AG20443 (cell line): ENCODE measurements around the gene TCF4.

Experiments
- DNase-seq: peaks from one replicate; pipeline ENCODE4 v3.0.0; 2012; ENCODE audit warnings: low spot score, mixed read lengths

Gene TCF4

GRCh38 chr18:55503167-55503820 is 84.7 kb downstream of the TCF4 start:
- no peak for DNase-seq

DNA sequence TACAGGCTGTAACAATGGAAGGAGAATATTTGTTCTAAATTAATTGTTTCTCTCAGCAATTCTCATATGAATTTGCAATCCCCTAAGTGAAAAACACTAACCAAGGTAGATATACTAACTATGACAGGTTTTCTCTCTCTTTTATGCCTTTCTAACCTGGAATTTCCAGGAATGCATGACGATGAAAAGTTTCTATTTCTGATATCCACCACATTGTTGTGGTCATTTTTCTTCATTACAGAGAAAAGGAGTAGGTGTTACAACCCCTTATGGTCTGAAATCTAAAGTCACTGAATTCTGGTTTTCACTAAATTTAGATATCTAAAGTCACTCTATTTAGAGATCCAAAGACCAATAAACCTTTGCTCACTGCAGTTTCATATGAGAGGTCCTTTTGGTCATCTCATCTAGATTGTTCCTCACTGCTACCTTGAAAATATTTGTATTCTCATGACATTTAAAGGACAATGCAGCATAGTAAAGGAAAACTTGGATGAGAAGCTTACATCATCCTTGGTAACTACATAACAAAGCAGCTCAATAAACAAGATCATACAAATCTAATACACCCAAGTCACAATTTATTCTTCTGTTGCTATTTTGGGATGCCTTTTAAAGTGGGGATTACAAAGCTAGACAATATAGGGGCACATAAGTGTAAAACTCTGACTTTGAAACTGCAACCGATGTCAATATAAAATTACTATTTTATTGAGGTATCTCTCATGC is 85.8 kb downstream of the TCF4 start:
- DNase-seq: no peak

DNA sequence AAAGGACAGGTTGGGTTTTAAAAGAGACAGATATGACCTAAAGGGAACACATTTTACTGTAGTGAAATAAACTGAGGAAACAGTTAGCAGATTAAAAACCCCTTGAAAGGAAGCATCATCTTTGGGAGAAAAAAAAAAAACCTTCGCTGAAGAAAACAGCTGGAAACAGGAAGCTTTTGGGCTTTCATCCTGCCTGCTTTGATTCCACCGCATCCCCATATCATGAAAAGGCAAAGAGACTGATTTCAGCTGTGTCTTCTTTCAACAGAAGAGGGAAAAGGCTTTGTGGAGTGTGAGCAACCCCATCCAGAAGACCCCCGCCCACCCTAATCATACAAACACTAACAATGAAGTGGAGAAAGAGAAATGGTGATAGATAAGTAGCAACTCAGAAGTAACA is 86.4 kb downstream of the TCF4 start:
- DNase-seq: no peak

- peak; percentile 58 for DNase-seq
Observed at GRCh38 chr18:55500316-55501086, 87.5 kb downstream of the TCF4 start.

GRCh38 chr18:55499526-55499925 is 88.5 kb downstream of the TCF4 start:
- DNase-seq: no peak

DNA sequence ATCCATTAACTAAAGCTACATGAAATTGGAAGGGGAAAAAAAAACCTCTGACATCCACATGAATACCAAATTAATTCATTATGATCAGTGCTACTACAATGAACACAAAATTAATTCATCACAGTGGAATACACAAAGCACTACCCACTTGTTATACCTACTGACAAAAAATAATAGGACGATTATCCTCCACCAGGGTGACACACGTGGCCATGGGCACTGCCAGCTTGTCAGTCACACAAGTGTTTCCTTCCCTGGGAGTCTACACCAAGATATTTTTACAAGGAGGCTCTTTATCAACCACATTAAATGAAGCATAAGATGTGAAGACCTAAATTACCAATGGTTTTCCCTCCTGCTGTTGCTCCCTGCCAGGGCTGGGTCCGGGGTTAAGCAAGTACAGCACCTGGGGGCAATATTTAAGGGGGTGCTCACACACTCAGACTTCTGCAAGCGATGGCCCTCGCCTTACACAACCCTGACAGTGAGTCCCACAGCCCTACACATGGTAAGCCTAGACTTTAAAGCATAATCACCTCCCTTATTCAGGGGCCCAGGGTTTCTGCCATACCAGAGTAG is 90.1 kb downstream of the TCF4 start:
- no peak for DNase-seq

- no peak for DNase-seq
Observed at GRCh38 chr18:55494899-55495298, 93.1 kb downstream of the TCF4 start.

- no peak for DNase-seq
Observed at GRCh38 chr18:55494441-55494840, 93.6 kb downstream of the TCF4 start.

- DNase-seq: no peak
Observed at GRCh38 chr18:55491616-55492015, 96.4 kb downstream of the TCF4 start.

- DNase-seq: no peak
Observed at GRCh38 chr18:55489034-55489986, 98.7 kb downstream of the TCF4 start.

DNA sequence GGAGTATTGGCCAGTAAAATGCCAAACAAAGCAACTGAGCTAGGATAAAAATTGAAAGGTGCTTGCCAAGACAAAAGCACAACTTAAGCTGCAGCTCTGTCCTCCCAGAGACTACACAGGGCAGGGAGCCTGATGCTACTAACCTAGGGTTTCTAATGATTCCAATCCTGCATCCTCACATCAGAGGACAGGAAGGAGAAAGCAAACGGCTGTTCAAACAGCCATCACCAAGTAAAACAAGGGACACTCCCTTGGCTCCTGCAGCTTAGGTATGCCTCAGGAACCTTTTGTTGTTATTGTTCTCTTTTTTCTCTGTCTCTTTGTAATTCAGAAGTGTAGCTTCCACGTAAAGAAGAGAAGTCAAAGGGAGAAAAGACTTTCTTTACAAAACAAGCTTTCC is 99.5 kb downstream of the TCF4 start:
- DNase-seq: no peak

DNA sequence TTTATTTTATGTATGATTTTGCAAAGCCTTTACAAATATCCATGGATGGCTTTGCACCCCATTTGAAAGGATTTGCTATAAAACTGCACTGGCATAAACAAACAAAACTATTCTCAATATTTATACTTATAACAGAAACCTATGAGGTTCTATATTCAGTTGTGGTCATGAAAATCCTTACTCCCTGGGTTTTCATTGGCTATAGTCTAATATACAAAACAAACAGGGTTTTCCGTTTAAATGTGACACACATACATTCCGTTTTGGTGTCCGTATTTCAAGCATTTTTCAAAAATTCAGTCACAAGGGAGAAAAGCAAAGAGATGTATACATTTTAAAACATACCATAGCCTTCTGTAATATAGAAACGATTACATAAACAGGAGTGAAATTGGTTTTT is 100.0 kb downstream of the TCF4 start:
- no peak for DNase-seq

GRCh38 chr18:55486936-55487335 is 101.1 kb downstream of the TCF4 start:
- no peak for DNase-seq

GRCh38 chr18:55485666-55486065 is 102.3 kb downstream of the TCF4 start:
- peak; percentile 56 for DNase-seq

GRCh38 chr18:55484773-55485172 is 103.2 kb downstream of the TCF4 start:
- DNase-seq: no peak

- no peak for DNase-seq
Observed at GRCh38 chr18:55483266-55483871, 104.6 kb downstream of the TCF4 start.

GRCh38 chr18:55479656-55480420 is 108.2 kb downstream of the TCF4 start:
- DNase-seq: no peak

DNA sequence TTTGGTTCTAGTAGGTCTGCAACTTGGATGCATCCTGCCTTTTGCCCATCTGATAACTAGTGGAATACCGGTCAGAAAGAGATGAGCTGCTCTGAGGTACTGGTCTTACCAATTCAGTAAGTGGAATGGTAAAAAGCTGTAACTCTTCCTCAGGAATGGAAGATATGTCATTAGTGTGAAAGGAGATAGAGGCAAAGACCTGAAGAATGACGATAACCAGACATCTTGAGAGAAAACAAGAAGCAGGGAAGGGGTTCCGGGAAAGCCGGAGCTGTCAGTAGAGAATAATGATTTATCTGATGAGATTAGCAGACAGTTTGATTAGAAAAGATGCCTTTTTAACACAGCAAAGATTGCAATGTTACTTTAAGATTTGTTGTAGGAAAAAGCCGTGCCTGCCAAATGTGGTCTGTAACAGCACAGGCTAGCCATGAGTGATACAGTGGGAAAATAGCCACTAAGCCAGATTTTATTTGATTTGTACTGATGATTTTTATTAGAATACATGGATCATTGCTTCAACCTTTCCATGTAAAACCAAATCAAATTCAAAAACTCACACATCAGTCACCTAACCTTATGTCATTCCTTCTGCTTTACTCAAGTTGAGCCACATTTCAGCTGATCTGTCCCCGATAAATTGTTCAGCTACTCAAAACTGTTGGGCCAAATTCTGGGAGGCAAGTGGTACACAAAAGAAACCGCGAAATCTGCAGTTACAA is 110.0 kb downstream of the TCF4 start:
- peak; percentile 33 for DNase-seq

GRCh38 chr18:55477499-55477859 is 110.5 kb downstream of the TCF4 start:
- DNase-seq: peak; percentile 52

GRCh38 chr18:55475916-55476315 is 112.1 kb downstream of the TCF4 start:
- DNase-seq: no peak
